IMR-90 (cell line): ENCODE data around the gene ST6GALNAC5. TPM values are rescaled to one million over a fixed set of nuclear protein-coding genes. Genes with fewer than 3 reads are reported as not detected.

Source experiments
- ATAC-seq: fragments of 200-7000 bp; cut with Tn5 transposase; 2 replicates; pipeline ENCODE4 v1.9.1; 2020; ENCODE audit warnings: low read depth, mild to moderate bottlenecking, moderate library complexity
- BruUV-seq: library from RNA; stranded (reverse); fragments of 400-500 nt; replicated peaks from 2 replicates; lab custom pipeline; 2021; lab: Mats Ljungman, UMichigan
- CTCF ChIA-PET: fragments of 300-600 bp; formaldehyde crosslinking; extraction: SDS; loops from one replicate; lab custom pipeline; 2021; ENCODE audit warnings: antibody characterized with exemption; lab: Yijun Ruan, JAX
- POLR2A ChIA-PET: fragments of 300-600 bp; sonication (Branson Sonifier 250); formaldehyde crosslinking; loops from one replicate; lab custom pipeline; 2022; ENCODE audit warnings: antibody characterized with exemption; ENCODE audit not compliant: unreplicated experiment; lab: Charles Lee
- DNase-seq: peaks from one replicate; pipeline ENCODE4 v3.0.0; 2013
- H2AFZ ChIP-seq: replicated peaks from 2 replicates; pipeline ENCODE3; 2013; ENCODE audit warnings: low read length, mild to moderate bottlenecking; ENCODE audit not compliant: poor library complexity
- H2AK5ac ChIP-seq: 2 replicates; pipeline ENCODE4 v1.6.1; 2013; ENCODE audit warnings: low read depth, low read length, inconsistent platforms
- H2AK9ac ChIP-seq: replicated peaks from 2 replicates; pipeline ENCODE3; 2013; ENCODE audit warnings: mild to moderate bottlenecking, low read depth, low read length, moderate library complexity; ENCODE audit not compliant: poor library complexity
- H2BK120ac ChIP-seq: 2 replicates; pipeline ENCODE4 v1.6.1; 2013; ENCODE audit warnings: low read depth, low read length, inconsistent platforms
- H2BK15ac ChIP-seq: 3 replicates; pipeline ENCODE4 v1.6.1; 2013; ENCODE audit warnings: low read depth, low read length, inconsistent platforms
- H2BK20ac ChIP-seq: 2 replicates; pipeline ENCODE4 v1.6.1; 2013; ENCODE audit warnings: low read depth, mild to moderate bottlenecking, inconsistent platforms, low read length, moderate library complexity
- H2BK5ac ChIP-seq: 2 replicates; pipeline ENCODE4 v1.6.1; 2013; ENCODE audit warnings: mild to moderate bottlenecking, low read depth, low read length, inconsistent platforms; ENCODE audit not compliant: poor library complexity, severe bottlenecking
- H3K14ac ChIP-seq: replicated peaks from 2 replicates; pipeline ENCODE4 v1.6.1; 2013; ENCODE audit warnings: low read depth, low read length, inconsistent platforms
- H3K18ac ChIP-seq: 2 replicates; pipeline ENCODE4 v1.6.1; 2013; ENCODE audit warnings: low read depth, low read length, control low read depth
- H3K23ac ChIP-seq: 2 replicates; pipeline ENCODE4 v1.6.1; 2013; ENCODE audit warnings: low read depth, low read length, inconsistent platforms
- H3K27ac ChIP-seq: 2 replicates; pipeline ENCODE4 v1.5.1; 2013; ENCODE audit warnings: mild to moderate bottlenecking, control low read depth, low read length; ENCODE audit not compliant: insufficient read depth
- H3K27me3 ChIP-seq: 2 replicates; pipeline ENCODE4 v1.6.1; 2013; ENCODE audit warnings: low read length; ENCODE audit not compliant: control insufficient read depth, insufficient read depth
- H3K36me3 ChIP-seq: 2 replicates; pipeline ENCODE4 v1.6.1; 2013; ENCODE audit warnings: low read length, mixed read lengths; ENCODE audit not compliant: control insufficient read depth, insufficient read depth
- H3K4ac ChIP-seq: 2 replicates; pipeline ENCODE4 v1.6.1; 2013; ENCODE audit warnings: low read depth, low read length, inconsistent platforms
- H3K4me1 ChIP-seq: 2 replicates; pipeline ENCODE4 v1.6.1; 2013; ENCODE audit warnings: low read length, mixed read lengths; ENCODE audit not compliant: control insufficient read depth, insufficient read depth
- H3K4me2 ChIP-seq: 2 replicates; pipeline ENCODE4 v1.6.1; 2013; ENCODE audit warnings: low read depth, mild to moderate bottlenecking, control low read depth, low read length, moderate library complexity
- H3K4me3 ChIP-seq: 2 replicates; pipeline ENCODE4 v1.5.1; 2013; ENCODE audit warnings: low read depth, mild to moderate bottlenecking, control low read depth, low read length, moderate library complexity; ENCODE audit not compliant: insufficient read depth
- H3K56ac ChIP-seq: 2 replicates; pipeline ENCODE4 v1.6.1; 2013; ENCODE audit warnings: low read length, inconsistent platforms; ENCODE audit not compliant: insufficient read depth; ENCODE audit errors: extremely low read depth
- H3K79me1 ChIP-seq, 2 experiments: 2 replicates each; pipeline ENCODE4 v1.6.1; 2013; ENCODE audit warnings: low read length in 2 of 2, inconsistent platforms in 1 of 2, low read depth in 1 of 2
- H3K9ac ChIP-seq: 2 replicates; pipeline ENCODE4 v1.6.1; 2013; ENCODE audit warnings: low read depth, low read length, control low read depth
- H3K9me1 ChIP-seq: 2 replicates; pipeline ENCODE4 v1.6.1; 2013; ENCODE audit warnings: low read length, inconsistent platforms; ENCODE audit not compliant: insufficient read depth
- H3K9me3 ChIP-seq: 2 replicates; pipeline ENCODE4 v1.6.1; 2013; ENCODE audit warnings: low read length; ENCODE audit not compliant: control insufficient read depth, insufficient read depth
- H4K20me1 ChIP-seq: 2 replicates; pipeline ENCODE4 v1.6.1; 2013; ENCODE audit warnings: low read length, inconsistent platforms; ENCODE audit not compliant: insufficient read depth
- H4K5ac ChIP-seq: 2 replicates; pipeline ENCODE4 v1.6.1; 2013; ENCODE audit warnings: mild to moderate bottlenecking, low read depth, low read length, control low read depth
- H4K8ac ChIP-seq, 2 experiments: 2 replicates each; pipeline ENCODE4 v1.6.1; 2013; ENCODE audit warnings: low read depth in 2 of 2, low read length in 2 of 2, control low read depth in 1 of 2, inconsistent platforms in 1 of 2
- H4K91ac ChIP-seq: 2 replicates; pipeline ENCODE4 v1.6.1; 2013; ENCODE audit warnings: low read depth, low read length, inconsistent platforms; ENCODE audit not compliant: insufficient read depth
- BHLHE40 ChIP-seq: fragments of 150-350 bp; IDR thresholded peaks from 2 replicates; pipeline ENCODE4 v1.6.1; 2016; ENCODE audit warnings: mild to moderate bottlenecking, low read depth, low read length
- MAFK ChIP-seq: IDR thresholded peaks from 2 replicates; pipeline ENCODE4 v1.6.1; 2012; ENCODE audit warnings: low read depth, low read length, improper control_type of control experiment
- RAD21 ChIP-seq: IDR thresholded peaks from 2 replicates; pipeline ENCODE4 v1.6.1; 2012; ENCODE audit warnings: low read length, improper control_type of control experiment
- WGBS, 2 experiments: methylation state at CpG; one replicate each; pipeline versions ENCODE4 v1.1.5 to v1.1.7; 2013; ENCODE audit warnings: missing lambda C conversion rate in 2 of 2; ENCODE audit not compliant: insufficient read length in 1 of 2; ENCODE audit errors: extremely low coverage in 2 of 2; 5-methylcytosine and 5-hydroxymethylcytosine counted together
- dilution Hi-C: fragments of 300-500 bp; cut with HindIII; formaldehyde crosslinking; loops from one replicate; pipeline ENCODE4 v1.14.3; 2018; ENCODE audit warnings: low sequenced_read_pairs; ENCODE audit not compliant: unreplicated experiment
- in situ Hi-C: fragments of 300-500 bp; cut with MboI; formaldehyde crosslinking; loops from 3 replicates; pipeline ENCODE4 v1.14.3; 2019; ENCODE audit warnings: low sequenced_read_pairs, inconsistent platforms, mixed read lengths
- intact Hi-C: fragments of 100-400 bp; cut with micrococcal nuclease; formaldehyde crosslinking; loops from 2 replicates; pipeline ENCODE4 v1.10.0; 2022
- polyA plus RNA-seq, 3 experiments: library from polyadenylated mRNA; depleted of rRNA; stranded (reverse); fragments of >200 nt; gene quantifications; 2 replicates each; pipeline ENCODE4 v1.2.3, GENCODE V29; 2012; ENCODE audit warnings: low replicate concordance in 1 of 3
- total RNA-seq: library from RNA; depleted of rRNA; stranded (reverse); fragments of >200 nt; gene quantifications from 2 replicates; pipeline ENCODE4 v1.2.3, GENCODE V29; 2012

ST6GALNAC5 gene
- total and polyA plus RNA-seq, 2 of the 4 experiments (the other 2 are of a cell fraction), result 3.4 to 4.0 TPM

- Histone ChIP-seq H3K4me3 (no peak overlapping the region), H4K5ac (no peak overlapping the region), H3K56ac (no peak overlapping the region), H3K23ac (no peak overlapping the region), H4K91ac (no peak overlapping the region), H3K18ac (no peak overlapping the region), H3K27me3 (peaks cover 26% of the 10 kb centered on the region), H3K79me1 (no peaks in the 10 kb centered on the region), H2BK15ac (no peak overlapping the region), H3K14ac (no peak overlapping the region), H2AK9ac (no peak overlapping the region), H4K8ac (no peak overlapping the region), H3K4me2 (no peak overlapping the region), H2BK120ac (no peak overlapping the region), H3K4ac (no peak overlapping the region), H2BK5ac (no peak overlapping the region), H4K20me1 (no peaks in the 10 kb centered on the region), H3K9me1 (no peaks in the 10 kb centered on the region), H3K27ac (no peak overlapping the region), H3K36me3 (no peaks in the 10 kb centered on the region), H2BK20ac (no peak overlapping the region), H2AFZ (no peak overlapping the region), H3K9ac (no peak overlapping the region), H2AK5ac (no peak overlapping the region), H3K9me3 (no peaks in the 10 kb centered on the region), H3K4me1 (peaks cover 2% of the 10 kb centered on the region; the same call in 1 of the 2 replicates)
- in situ Hi-C loops, result no loop called here
- BruUV-seq, result no TSS peak
- TF ChIP-seq RAD21, result no peak
- no peak for TF ChIP-seq BHLHE40
- no peak for TF ChIP-seq MAFK
- intact Hi-C loops, result loop anchor here (5.0 to 10.0 kb wide), 2 partner anchors 169 to 533 kb away; no protein-coding TSS in a partner anchor
- dilution Hi-C loops, result no loop called here
- POLR2A ChIA-PET, result no interaction called here
- DNase-seq, result no peak
- CTCF ChIA-PET, result no interaction called here
- WGBS, 2 experiments, result no CpG with 5 or more reads among the region's 2 CpGs
- no peak for ATAC-seq
These were observed 1.5 kb upstream of the ST6GALNAC5 start for GRCh38 chr1:76865696-76866286.
